Stomach (tissue), 4 donors: ENCODE results near the gene SLC6A5.

Source experiments
- EP300 ChIP-seq: sonication (generic); formaldehyde crosslinking; IDR thresholded peaks from one replicate; pipeline ENCODE4 v1.6.1; 2017; ENCODE audit warnings: antibody characterized with exemption
- POLR2A ChIP-seq, 4 donors: fragments of 450-650 bp; IDR thresholded peaks; one replicate each; pipeline ENCODE4 v1.6.1; 2016; ENCODE audit warnings: antibody characterized with exemption in 4 of 4, control low read depth in 2 of 4, mild to moderate bottlenecking in 1 of 4, moderate library complexity in 1 of 4
- POLR2AphosphoS5 ChIP-seq, 3 donors: sonication (generic); formaldehyde crosslinking; IDR thresholded peaks; one replicate each; pipeline ENCODE4 v1.6.1; 2016; ENCODE audit warnings: antibody characterized with exemption in 3 of 3
- TF ChIP-seq, protein P1 (sequence below), 7 experiments: fragments of 450-650 bp in 4 of 7; fragments of 200-600 bp in 3 of 7; sonication (generic) in 3 of 7; IDR thresholded peaks; one replicate each; pipeline ENCODE4 v1.5.1; 2016 to 2019; ENCODE audit warnings: antibody characterized with exemption in 7 of 7, control low read depth in 2 of 7, mild to moderate bottlenecking in 1 of 7

DNA sequence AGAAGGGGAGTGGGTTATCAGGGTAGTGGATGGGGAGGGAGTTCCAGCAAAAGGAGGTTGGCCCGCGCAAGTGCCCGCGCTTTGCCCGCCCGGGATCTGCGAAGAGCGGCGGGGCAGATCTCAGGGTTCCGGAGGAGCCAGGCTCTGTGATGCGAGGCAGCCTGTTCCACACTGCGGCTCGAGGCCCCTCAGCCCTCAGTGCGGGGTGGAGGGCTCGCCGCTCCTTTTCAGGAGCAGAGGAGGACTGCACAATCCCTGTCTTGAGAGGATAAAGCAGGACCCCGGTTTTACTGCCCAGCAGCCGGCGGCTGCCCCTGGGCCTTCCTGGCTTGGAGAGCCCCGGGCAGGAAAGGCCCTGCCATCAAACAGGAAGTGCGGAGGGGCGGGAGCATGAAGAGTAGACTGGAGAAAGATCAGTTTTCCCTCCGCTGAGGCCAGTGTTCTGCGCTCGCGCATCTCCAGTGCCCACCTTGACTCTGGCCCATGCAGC, 6.2 kb downstream of the SLC6A5 start:
- TF ChIP-seq POLR2A (IDR thresholded peaks at IDR 0.05) (no peak), EP300 (no peak), POLR2AphosphoS5 (IDR thresholded peaks at IDR 0.05) (no peak)
- TF ChIP-seq, protein P1, sequence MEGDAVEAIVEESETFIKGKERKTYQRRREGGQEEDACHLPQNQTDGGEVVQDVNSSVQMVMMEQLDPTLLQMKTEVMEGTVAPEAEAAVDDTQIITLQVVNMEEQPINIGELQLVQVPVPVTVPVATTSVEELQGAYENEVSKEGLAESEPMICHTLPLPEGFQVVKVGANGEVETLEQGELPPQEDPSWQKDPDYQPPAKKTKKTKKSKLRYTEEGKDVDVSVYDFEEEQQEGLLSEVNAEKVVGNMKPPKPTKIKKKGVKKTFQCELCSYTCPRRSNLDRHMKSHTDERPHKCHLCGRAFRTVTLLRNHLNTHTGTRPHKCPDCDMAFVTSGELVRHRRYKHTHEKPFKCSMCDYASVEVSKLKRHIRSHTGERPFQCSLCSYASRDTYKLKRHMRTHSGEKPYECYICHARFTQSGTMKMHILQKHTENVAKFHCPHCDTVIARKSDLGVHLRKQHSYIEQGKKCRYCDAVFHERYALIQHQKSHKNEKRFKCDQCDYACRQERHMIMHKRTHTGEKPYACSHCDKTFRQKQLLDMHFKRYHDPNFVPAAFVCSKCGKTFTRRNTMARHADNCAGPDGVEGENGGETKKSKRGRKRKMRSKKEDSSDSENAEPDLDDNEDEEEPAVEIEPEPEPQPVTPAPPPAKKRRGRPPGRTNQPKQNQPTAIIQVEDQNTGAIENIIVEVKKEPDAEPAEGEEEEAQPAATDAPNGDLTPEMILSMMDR (IDR thresholded peaks at IDR 0.05), result no peak
